ENCODE results near the gene AIF1. TPM values are rescaled to one million over a fixed set of nuclear protein-coding genes. Genes with fewer than 3 reads are reported as not detected.

AIF1 gene
- total RNA-seq, 2 experiments from 2014 or later = 16.3 to 22.0 TPM

DNA sequence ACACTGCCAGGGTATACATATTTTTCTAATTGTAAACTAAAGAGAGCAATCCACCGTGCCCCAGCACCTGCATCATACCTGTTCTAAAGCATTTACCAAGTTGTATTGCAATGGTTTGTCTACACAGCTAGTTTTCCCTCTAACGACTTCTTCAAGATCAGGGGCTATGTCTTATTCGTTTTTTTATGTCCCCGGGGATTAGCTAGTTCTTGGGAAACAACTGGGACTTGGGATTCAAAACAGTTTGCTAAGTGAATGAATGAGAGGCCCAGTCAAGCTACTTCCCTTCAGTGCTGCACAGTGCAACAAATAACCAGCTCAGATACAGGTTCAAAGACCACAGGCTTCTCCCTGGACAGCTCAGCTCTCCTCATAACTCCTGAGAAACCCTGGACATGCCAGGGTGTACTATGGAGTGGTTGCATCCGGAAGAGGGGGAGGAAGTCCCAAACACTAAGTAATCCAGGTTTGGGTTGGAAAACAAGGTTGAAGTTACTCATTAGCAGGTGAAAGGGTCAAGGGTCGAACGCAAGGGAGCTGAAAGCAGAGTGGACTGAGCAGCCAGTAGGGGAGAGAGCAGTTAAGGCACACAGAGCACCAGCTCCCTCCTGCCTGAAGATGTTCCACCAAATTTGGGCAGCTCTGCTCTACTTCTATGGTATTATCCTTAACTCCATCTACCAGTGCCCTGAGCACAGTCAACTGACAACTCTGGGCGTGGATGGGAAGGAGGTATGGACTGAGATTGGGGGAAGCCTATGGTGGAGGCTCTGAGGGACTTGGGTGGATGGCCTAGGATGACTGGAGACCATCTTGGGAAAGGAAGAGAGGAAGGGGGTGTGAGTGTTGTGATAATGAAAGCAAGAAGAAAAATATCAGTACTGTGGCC is 40.6 kb downstream of the AIF1 start, which contains the start of gene APOM:
TSS of gene APOM (plus strand) at position 546 of the 889 bp plus-strand sequence. CDS start at position 619, 73 bp downstream.
- no peak for TF ChIP-seq EZH2phosphoT487 (IDR thresholded peaks at IDR 0.05; ENCODE audit: borderline replicate concordance, low read depth, low read length)
- TF ChIP-seq, protein P1, sequence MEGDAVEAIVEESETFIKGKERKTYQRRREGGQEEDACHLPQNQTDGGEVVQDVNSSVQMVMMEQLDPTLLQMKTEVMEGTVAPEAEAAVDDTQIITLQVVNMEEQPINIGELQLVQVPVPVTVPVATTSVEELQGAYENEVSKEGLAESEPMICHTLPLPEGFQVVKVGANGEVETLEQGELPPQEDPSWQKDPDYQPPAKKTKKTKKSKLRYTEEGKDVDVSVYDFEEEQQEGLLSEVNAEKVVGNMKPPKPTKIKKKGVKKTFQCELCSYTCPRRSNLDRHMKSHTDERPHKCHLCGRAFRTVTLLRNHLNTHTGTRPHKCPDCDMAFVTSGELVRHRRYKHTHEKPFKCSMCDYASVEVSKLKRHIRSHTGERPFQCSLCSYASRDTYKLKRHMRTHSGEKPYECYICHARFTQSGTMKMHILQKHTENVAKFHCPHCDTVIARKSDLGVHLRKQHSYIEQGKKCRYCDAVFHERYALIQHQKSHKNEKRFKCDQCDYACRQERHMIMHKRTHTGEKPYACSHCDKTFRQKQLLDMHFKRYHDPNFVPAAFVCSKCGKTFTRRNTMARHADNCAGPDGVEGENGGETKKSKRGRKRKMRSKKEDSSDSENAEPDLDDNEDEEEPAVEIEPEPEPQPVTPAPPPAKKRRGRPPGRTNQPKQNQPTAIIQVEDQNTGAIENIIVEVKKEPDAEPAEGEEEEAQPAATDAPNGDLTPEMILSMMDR (conservative IDR thresholded peaks at IDR 0.05; ENCODE audit: low read length) = no peak
- H3K4me3 ChIP-seq (ENCODE audit: low read depth, low read length, poor library complexity, severe bottlenecking) = no peak within 1 kb of the TSS

DNA sequence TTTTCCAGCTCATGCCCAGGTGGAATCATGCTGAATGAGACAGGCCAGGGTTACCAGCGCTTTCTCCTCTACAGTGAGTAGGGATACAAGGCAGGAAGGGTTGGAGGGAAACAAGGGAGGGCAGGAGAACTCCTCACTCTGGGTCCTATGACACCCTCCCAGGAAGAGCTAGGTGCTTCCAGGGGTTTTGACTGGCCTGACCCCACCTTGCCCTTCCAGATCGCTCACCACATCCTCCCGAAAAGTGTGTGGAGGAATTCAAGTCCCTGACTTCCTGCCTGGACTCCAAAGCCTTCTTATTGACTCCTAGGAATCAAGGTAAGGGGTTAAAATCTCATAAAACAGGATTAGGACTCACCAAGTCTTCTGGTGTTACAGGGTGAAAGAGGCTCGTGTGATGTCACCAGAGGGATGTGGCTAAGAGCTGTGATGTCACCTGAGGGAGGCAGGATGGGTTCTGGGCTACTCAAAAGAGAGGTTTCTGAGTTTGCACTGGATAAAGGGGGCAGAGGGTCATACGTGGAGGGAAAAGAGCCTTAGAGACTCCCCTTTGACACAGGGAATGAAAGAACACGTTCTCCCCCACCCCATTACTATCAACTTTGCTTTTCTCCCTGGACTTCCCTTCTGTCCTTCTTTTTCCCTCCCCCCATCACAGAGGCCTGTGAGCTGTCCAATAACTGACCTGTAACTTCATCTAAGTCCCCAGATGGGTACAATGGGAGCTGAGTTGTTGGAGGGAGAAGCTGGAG is 42.5 kb downstream of the AIF1 start:
- BruUV-seq (replicated peaks) = no TSS peak
- Histone ChIP-seq H4K20me1 (ENCODE audit: insufficient read depth, low read length) (no peaks in the 10 kb centered on the region), H3K4me1 (ENCODE audit: insufficient read depth, low read length, poor library complexity, severe bottlenecking) (peaks cover 46% of the 10 kb centered on the region), H3K79me2 (ENCODE audit: insufficient read depth, low read depth, low read length) (peaks cover 18% of the 10 kb centered on the region; the same call in 1 of the 2 replicates), H3K36me3 (ENCODE audit: insufficient read depth, low read length) (peaks cover 18% of the 10 kb centered on the region), H3K4me2 (ENCODE audit: low read length) (no peak overlapping the region), H3K9me3 (ENCODE audit: low read length) (no peaks in the 10 kb centered on the region), H3K9me2 (ENCODE audit: insufficient read depth, low read length) (no peaks in the 10 kb centered on the region), H3K4me3 (ENCODE audit: low read depth, low read length, poor library complexity, severe bottlenecking) (no peak overlapping the region), H2AFZ (ENCODE audit: low read length) (no peak overlapping the region), H3K27ac (ENCODE audit: low read depth, low read length, poor library complexity, severe bottlenecking) (no peak overlapping the region)
- DNase-seq (ENCODE audit: low spot score) = no peak
- intact Hi-C loops (cut with micrococcal nuclease; ENCODE audit: unreplicated experiment) = no loop called here
- CTCF ChIA-PET (ENCODE audit: unreplicated experiment) = no interaction called here
- TF ChIP-seq, protein P1 (conservative IDR thresholded peaks at IDR 0.05; ENCODE audit: low read length) = no peak
- TF ChIP-seq EZH2phosphoT487 (IDR thresholded peaks at IDR 0.05; ENCODE audit: borderline replicate concordance, low read depth, low read length) = no peak
- POLR2A ChIA-PET = interaction anchor here (0.6 kb wide), 2 partner anchors 74 to 1190 kb away, joined by 3 to 4 read pairs; no protein-coding TSS in a partner anchor

More for the DNA sequence above, 40.6 kb downstream of the AIF1 start, which contains the start of gene APOM:
- Histone ChIP-seq H3K9me2 (ENCODE audit: insufficient read depth, low read length) (no peaks in the 10 kb centered on the region), H3K9me3 (ENCODE audit: low read length) (no peaks in the 10 kb centered on the region), H3K79me2 (ENCODE audit: insufficient read depth, low read depth, low read length) (peaks cover 24% of the 10 kb centered on the region), H3K4me2 (ENCODE audit: low read length) (no peak within 1 kb of the TSS), H2AFZ (ENCODE audit: low read length) (no peak within 1 kb of the TSS), H3K4me1 (ENCODE audit: insufficient read depth, low read length, poor library complexity, severe bottlenecking) (peaks cover 38% of the 10 kb centered on the region), H3K36me3 (ENCODE audit: insufficient read depth, low read length) (peaks cover 7% of the 10 kb centered on the region; the same call in 1 of the 2 replicates), H3K27ac (ENCODE audit: low read depth, low read length, poor library complexity, severe bottlenecking) (no peak within 1 kb of the TSS), H4K20me1 (ENCODE audit: insufficient read depth, low read length) (0 out of 2 replicates have a peak, but pooled peaks cover 4% of the 10 kb centered on the region)
- POLR2A ChIA-PET = interaction anchor here (0.6 to 0.7 kb wide), 2 partner anchors 9 to 18 kb away, joined by 3 read pairs; partner anchors contain the start of gene GPANK1
- intact Hi-C loops (cut with micrococcal nuclease; ENCODE audit: unreplicated experiment) = no loop called here
- CTCF ChIA-PET (ENCODE audit: unreplicated experiment) = no interaction called here
- DNase-seq (ENCODE audit: low spot score) = no peak
- BruUV-seq (replicated peaks) = no TSS peak

Measured in OCI-LY7 (cell line).